Measurements from ENCODE around the gene KCTD5.

GRCh38 chr16:2726923-2727322 lies 44.6 kb downstream of the KCTD5 start:
- no peak for TF ChIP-seq CTCF (optimal IDR thresholded peaks at IDR 0.05 in 1 of 3, IDR thresholded peaks at IDR 0.05 in 1 of 3, conservative IDR thresholded peaks at IDR 0.05 in 1 of 3; ENCODE audit: extremely low read depth in 1 of 3, insufficient read depth in 2 of 3, low read length in 3 of 3)
- TF ChIP-seq EZH2 (IDR thresholded peaks at IDR 0.05; ENCODE audit: low read length) = no peak

Data from keratinocyte (primary cell).